Ureter (tissue), 1 donor: ENCODE results near the gene XRCC5. TPM values are rescaled to one million over a fixed set of nuclear protein-coding genes. Genes with fewer than 3 reads are reported as not detected.

Source experiments
- DNase-seq: peaks from one replicate; pipeline ENCODE4 v3.0.0-alpha.2; 2020; ENCODE audit warnings: low spot score
- total RNA-seq: library from RNA; stranded (reverse); gene quantifications from one replicate; pipeline ENCODE4 v1.2.4, GENCODE V29; 2023
- donor health status: DM: yes; HTN: yes; CAD: no.

Gene XRCC5
- total RNA-seq, 1 donor from 2014 or later, result 282 TPM

DNA sequence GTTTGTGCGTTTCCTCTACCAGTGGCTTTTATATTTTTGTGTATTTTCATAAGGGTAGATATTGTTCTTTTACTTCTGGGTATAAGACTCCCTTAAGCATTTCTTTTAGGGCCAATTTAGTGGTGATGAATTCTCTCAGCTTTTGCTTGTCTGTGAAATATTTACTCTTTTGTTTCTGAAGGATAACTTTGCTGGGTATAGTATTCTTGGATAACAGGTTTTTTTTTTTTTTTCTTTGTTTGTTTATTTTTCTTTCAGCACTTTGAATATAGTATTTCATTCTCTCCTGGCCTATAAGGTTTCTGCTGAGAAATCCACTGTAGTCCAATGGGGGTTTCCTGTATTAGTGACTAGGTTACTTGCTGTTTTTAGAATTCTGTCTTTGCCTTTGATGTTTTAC lies 122.7 kb downstream of the XRCC5 start:
- DNase-seq, result no peak

DNA sequence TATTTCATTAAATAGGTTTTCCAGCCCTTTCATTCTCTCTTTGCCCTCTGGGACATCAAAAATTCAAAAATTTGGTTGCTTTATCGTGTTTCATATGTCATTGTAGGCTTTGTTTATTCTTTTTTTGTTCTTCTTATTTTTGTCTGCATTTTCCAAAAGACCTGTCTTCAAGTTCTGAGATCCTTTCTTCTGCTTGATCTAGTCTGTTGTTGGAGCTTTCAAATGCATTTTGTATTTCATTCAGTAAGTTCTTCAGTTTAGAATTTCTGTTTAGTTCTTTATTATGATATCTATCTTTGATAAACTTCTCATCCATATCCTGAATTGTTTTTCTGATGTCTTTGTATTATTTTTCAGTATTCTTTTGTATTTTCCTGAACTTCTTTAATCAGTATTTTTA lies 123.6 kb downstream of the XRCC5 start:
- no peak for DNase-seq

GRCh38 chr2:216233281-216233995 lies 124.3 kb downstream of the XRCC5 start:
- DNase-seq, result no peak

GRCh38 chr2:216234106-216234505 lies 125.0 kb downstream of the XRCC5 start:
- no peak for DNase-seq

GRCh38 chr2:216235462-216235861 lies 126.3 kb downstream of the XRCC5 start:
- no peak for DNase-seq

DNA sequence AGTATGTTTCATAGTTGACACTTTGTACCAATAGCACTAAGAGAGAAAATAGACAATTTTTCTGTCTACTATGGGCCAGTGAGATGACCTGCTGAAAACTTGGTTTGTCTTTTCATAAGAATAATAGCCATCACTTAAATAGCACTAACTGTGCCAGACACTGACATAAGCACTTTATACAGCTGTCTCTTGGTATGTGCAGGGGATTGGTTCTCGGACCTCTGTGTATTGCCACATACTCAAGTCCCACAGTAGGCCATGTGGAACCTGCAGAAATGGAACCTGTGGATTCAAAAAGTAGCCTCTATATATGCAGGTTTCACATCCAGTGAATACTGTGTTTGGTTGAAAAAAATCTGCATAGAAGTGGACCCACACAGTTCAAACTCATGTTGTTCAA lies 126.7 kb downstream of the XRCC5 start:
- no peak for DNase-seq

GRCh38 chr2:216236486-216236885 lies 127.3 kb downstream of the XRCC5 start:
- no peak for DNase-seq

DNA sequence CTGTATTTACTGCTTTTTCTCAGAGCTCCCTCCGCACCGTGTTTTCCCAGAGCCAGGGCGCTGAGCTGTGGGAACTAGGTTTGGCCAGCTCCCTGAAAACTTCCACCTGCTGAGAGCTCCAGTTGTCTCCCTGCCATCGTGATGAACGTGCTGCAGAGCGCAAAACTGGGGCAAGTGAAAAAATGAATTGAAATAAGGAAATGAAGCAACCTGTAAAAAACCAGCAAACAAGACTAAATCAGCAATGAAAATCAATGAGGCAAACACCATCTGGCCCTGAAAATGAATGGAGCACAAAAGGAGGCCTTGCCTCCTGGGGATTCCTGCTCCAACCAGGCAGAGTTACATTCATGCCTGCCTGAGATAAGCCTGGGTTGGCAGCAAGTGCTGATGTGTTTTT lies 133.2 kb downstream of the XRCC5 start:
- DNase-seq, result no peak

DNA sequence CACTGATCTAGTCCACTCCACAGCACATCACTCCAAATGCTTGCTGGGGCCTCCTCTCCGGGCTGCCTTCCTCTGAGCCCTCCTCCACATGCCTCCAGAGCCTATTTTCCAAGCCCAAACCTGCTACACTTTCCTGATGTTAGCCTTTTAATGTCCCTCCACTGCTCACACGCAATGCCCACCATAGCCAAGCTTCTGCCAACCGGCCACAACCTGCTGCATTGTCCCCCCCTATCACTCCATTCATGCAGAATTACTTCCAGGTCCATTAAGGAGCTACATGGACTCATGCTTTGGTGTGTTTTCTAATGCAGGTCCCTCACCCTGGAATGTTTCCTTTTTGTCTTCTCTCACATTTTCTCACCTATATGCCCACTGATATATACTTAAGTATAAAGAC lies 133.9 kb downstream of the XRCC5 start:
- no peak for DNase-seq

- no peak for DNase-seq
Observed at GRCh38 chr2:216245391-216245975, 136.3 kb downstream of the XRCC5 start.

DNA sequence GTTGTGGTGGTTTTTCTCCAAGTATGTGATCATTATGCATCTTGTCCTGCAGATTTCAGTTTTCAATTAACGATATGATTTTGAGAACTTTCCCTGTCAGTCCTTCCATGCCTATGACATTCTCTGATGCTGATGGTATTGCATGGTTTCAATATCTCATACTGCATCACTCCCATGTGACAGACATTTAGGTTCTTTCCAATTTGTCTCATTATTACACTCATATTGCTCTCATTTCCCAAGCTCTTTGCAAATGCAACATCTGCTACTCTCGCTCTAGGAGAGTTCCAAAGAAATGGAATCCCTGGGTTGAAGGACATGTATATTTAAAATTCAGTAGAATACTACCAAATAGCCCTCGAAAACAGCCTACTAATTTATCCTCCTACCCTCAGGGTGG lies 137.6 kb downstream of the XRCC5 start:
- DNase-seq, result no peak

Other genes with a start within 250 kb of the XRCC5 start
- 13.8 TPM for gene MREG, start 95.8 kb upstream of the XRCC5 start, total RNA-seq
- gene PECR, start 27.5 kb upstream of the XRCC5 start, total RNA-seq, result 6.3 TPM
- gene TMEM169, start 27.4 kb upstream of the XRCC5 start, total RNA-seq, result 0.21 TPM